Neural progenitor cell (in vitro differentiated cells): ENCODE data around the gene B3GAT1.

Experiments
- EZH2 ChIP-seq: fragments of 200-600 bp; sonication (generic); IDR thresholded peaks from 2 replicates; pipeline ENCODE4 v1.6.1; 2017; ENCODE audit warnings: antibody characterized with exemption, mild to moderate bottlenecking, moderate library complexity
- EZH2phosphoT487 ChIP-seq: fragments of 200-600 bp; sonication (generic); IDR thresholded peaks from 2 replicates; pipeline ENCODE4 v1.6.1; 2017; ENCODE audit warnings: antibody characterized with exemption

DNA sequence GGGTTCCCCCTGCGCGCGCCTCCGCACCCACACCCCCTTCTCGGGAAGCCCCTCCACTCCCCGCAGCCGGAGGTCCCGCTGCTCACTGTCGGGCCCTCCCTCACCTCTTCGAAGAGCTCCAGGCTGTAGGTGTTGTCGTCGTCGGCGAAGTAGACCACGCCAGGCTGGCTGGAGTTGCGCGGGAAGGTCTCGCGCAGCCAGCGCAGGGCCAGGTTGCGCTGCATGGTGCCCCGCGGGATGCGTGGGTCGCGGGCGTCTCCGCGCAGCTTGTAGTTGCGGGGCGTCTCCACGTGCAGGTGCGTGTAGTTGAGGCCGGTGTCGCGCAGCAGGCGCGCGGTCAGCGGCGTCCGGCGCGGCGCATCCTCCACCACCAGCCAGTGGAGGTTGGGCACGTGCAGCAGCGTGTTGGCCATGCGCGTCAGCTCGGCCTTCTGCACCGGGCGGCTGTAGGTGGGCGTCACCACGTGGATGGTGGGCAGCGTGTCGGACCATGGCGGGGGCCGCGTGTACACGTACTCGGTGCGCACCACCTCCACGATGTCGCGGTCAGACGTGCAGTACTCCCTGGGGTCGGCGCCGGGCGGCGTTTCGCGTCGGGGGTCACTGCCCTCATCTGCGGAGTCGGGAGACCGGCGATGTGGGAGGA is 28.3 kb downstream of the B3GAT1 start:
- no peak for TF ChIP-seq EZH2
- no peak for TF ChIP-seq EZH2phosphoT487
